IMR-90 (cell line): ENCODE results near the gene ACTR2.

Experiments used
- BHLHE40 ChIP-seq: fragments of 150-350 bp; IDR thresholded peaks from 2 replicates; pipeline ENCODE4 v1.6.1; 2016; ENCODE audit warnings: mild to moderate bottlenecking, low read depth, low read length
- MXI1 ChIP-seq: IDR thresholded peaks from 2 replicates; pipeline ENCODE4 v1.6.1; 2012; ENCODE audit warnings: low read depth, mild to moderate bottlenecking, low read length, moderate library complexity, borderline replicate concordance
- POLR2A ChIP-seq: IDR thresholded peaks from 2 replicates; pipeline ENCODE4 v1.6.1; 2012; ENCODE audit warnings: mild to moderate bottlenecking, low read depth, low read length
- RFX5 ChIP-seq: IDR thresholded peaks from 2 replicates; pipeline ENCODE4 v1.8.0; 2012; ENCODE audit warnings: low read depth, mild to moderate bottlenecking, low read length, moderate library complexity
- TF ChIP-seq, protein P1 (sequence below): conservative IDR thresholded peaks from 2 replicates; pipeline ENCODE4 v1.5.1; 2012; ENCODE audit warnings: mild to moderate bottlenecking, low read depth, low read length, improper control_type of control experiment
- TF ChIP-seq, protein P2 (sequence below): fragments of 150-350 bp; IDR thresholded peaks from 2 replicates; pipeline ENCODE4 v1.6.1; 2016; ENCODE audit warnings: low read depth, mild to moderate bottlenecking, low read length, moderate library complexity, borderline replicate concordance

DNA sequence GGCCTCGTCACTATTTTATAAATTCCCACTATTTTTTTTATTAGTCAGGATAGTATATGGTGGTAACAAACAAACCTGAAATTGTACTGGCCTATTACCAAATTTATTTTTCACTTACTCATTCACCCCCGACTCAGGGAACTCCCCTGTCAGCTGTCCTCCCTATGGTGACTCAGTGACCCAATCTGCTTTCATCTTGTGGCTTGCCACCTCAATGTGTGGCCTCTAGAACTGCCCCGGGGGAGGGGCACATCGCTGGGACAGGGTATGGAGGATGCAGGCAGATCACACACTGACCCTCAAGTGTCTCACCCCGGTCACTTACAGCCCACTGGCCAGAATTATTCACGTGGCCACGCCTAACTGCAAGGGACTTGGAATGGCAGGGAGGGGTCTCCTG is 71.6 kb downstream of the ACTR2 start:
- TF ChIP-seq, protein P1, sequence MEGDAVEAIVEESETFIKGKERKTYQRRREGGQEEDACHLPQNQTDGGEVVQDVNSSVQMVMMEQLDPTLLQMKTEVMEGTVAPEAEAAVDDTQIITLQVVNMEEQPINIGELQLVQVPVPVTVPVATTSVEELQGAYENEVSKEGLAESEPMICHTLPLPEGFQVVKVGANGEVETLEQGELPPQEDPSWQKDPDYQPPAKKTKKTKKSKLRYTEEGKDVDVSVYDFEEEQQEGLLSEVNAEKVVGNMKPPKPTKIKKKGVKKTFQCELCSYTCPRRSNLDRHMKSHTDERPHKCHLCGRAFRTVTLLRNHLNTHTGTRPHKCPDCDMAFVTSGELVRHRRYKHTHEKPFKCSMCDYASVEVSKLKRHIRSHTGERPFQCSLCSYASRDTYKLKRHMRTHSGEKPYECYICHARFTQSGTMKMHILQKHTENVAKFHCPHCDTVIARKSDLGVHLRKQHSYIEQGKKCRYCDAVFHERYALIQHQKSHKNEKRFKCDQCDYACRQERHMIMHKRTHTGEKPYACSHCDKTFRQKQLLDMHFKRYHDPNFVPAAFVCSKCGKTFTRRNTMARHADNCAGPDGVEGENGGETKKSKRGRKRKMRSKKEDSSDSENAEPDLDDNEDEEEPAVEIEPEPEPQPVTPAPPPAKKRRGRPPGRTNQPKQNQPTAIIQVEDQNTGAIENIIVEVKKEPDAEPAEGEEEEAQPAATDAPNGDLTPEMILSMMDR = no peak
- TF ChIP-seq POLR2A (no peak), MXI1 (no peak), BHLHE40 (no peak), RFX5 (no peak)
- TF ChIP-seq, protein P2, sequence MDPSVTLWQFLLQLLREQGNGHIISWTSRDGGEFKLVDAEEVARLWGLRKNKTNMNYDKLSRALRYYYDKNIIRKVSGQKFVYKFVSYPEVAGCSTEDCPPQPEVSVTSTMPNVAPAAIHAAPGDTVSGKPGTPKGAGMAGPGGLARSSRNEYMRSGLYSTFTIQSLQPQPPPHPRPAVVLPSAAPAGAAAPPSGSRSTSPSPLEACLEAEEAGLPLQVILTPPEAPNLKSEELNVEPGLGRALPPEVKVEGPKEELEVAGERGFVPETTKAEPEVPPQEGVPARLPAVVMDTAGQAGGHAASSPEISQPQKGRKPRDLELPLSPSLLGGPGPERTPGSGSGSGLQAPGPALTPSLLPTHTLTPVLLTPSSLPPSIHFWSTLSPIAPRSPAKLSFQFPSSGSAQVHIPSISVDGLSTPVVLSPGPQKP = no peak
